Testis (tissue), 3 donors: ENCODE results near the gene SOX2. TPM values are rescaled to one million over a fixed set of nuclear protein-coding genes. Genes with fewer than 3 reads are reported as not detected.

Experiments used
- DNase-seq: peaks from one replicate; pipeline ENCODE4 v3.0.0-alpha.2; 2019
- H3K27ac ChIP-seq, 2 donors: fragments of 200-600 bp; sonication (generic); one replicate each; pipeline ENCODE4 v1.5.1; 2019
- H3K27me3 ChIP-seq: fragments of 200-600 bp; sonication (generic); one replicate; pipeline ENCODE4 v1.5.1; 2019
- H3K36me3 ChIP-seq: fragments of 200-600 bp; sonication (generic); one replicate; pipeline ENCODE4 v1.5.1; 2017; ENCODE audit warnings: low read depth; ENCODE audit errors: missing control alignments
- H3K4me1 ChIP-seq: fragments of 200-600 bp; sonication (generic); one replicate; pipeline ENCODE4 v1.5.1; 2019
- H3K4me3 ChIP-seq, 2 donors: fragments of 200-600 bp; sonication (generic); one replicate each; pipeline ENCODE4 v1.5.1; 2017 to 2019
- H3K9me3 ChIP-seq: fragments of 200-600 bp; sonication (generic); one replicate; pipeline ENCODE4 v1.5.1; 2017
- POLR2A ChIP-seq: fragments of 450-650 bp; IDR thresholded peaks from one replicate; pipeline ENCODE4 v1.6.1; 2017; ENCODE audit warnings: antibody characterized with exemption, mild to moderate bottlenecking, moderate library complexity
- whole genome bisulfite sequencing, 2 donors: methylation state at CpG; one replicate each; pipeline ENCODE4 v1.1.5; 2018; 5-methylcytosine and 5-hydroxymethylcytosine counted together
- intact Hi-C: fragments of 100-400 bp; cut with DNase I; formaldehyde crosslinking; loops from one replicate; pipeline ENCODE4 v1.15.1; 2023; ENCODE audit warnings: low total_unique reads
- polyA plus RNA-seq: library from polyadenylated mRNA; stranded (reverse); fragments of 350-450 nt; fragmentation: Illumina TruSeq; extraction: RNeasy Lipid Tissue Mini Kit (QIAGEN cat#74804); gene quantifications from one replicate; pipeline ENCODE4 v1.2.3, GENCODE V29; 2014; ENCODE audit warnings: low read depth, low replicate concordance; ENCODE audit not compliant: insufficient read depth
- total RNA-seq, 2 donors: library from RNA; depleted of rRNA; stranded (reverse); fragments of >200 nt; gene quantifications; one replicate each; pipeline ENCODE4 v1.2.3, GENCODE V29; 2016
- TF ChIP-seq, protein P1 (sequence below), 3 experiments: fragments of 450-650 bp in 2 of 3; fragments of 200-600 bp in 1 of 3; sonication (generic) in 1 of 3; IDR thresholded peaks; one replicate each; pipeline ENCODE4 v1.5.1; 2016 to 2019; ENCODE audit warnings: antibody characterized with exemption in 3 of 3, mild to moderate bottlenecking in 2 of 3, moderate library complexity in 1 of 3

Gene SOX2
- total and polyA plus RNA-seq, 3 donors from 2014 or later = 5.1 to 7.8 (median 7.2) TPM

GRCh38 chr3:181725131-181725731 is 13.5 kb downstream of the SOX2 start:
- H3K4me3 ChIP-seq = no peak overlapping the region
- no peak overlapping the region for H3K27ac ChIP-seq
- DNase-seq = no peak
- WGBS, 2 donors = 8 to 13% methylated on average over 24 of the region's 24 CpGs
- no peaks in the 10 kb centered on the region for H3K36me3 ChIP-seq
- TF ChIP-seq, protein P1, sequence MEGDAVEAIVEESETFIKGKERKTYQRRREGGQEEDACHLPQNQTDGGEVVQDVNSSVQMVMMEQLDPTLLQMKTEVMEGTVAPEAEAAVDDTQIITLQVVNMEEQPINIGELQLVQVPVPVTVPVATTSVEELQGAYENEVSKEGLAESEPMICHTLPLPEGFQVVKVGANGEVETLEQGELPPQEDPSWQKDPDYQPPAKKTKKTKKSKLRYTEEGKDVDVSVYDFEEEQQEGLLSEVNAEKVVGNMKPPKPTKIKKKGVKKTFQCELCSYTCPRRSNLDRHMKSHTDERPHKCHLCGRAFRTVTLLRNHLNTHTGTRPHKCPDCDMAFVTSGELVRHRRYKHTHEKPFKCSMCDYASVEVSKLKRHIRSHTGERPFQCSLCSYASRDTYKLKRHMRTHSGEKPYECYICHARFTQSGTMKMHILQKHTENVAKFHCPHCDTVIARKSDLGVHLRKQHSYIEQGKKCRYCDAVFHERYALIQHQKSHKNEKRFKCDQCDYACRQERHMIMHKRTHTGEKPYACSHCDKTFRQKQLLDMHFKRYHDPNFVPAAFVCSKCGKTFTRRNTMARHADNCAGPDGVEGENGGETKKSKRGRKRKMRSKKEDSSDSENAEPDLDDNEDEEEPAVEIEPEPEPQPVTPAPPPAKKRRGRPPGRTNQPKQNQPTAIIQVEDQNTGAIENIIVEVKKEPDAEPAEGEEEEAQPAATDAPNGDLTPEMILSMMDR (IDR thresholded peaks at IDR 0.05) = no peak
- TF ChIP-seq POLR2A = no peak
- H3K27me3 ChIP-seq = no peaks in the 10 kb centered on the region
- H3K9me3 ChIP-seq = no peaks in the 10 kb centered on the region
- intact Hi-C loops = no loop called here
- H3K4me1 ChIP-seq = peaks cover 7% of the 10 kb centered on the region

GRCh38 chr3:181725830-181726229 is 14.1 kb downstream of the SOX2 start:
- intact Hi-C loops = no loop called here
- Histone ChIP-seq H3K36me3 (no peaks in the 10 kb centered on the region), H3K4me1 (peaks cover 7% of the 10 kb centered on the region), H3K27ac (no peak overlapping the region), H3K27me3 (no peaks in the 10 kb centered on the region), H3K4me3 (peak overlapping the region in 1 of 2 donors; percentile 0), H3K9me3 (no peaks in the 10 kb centered on the region)
- TF ChIP-seq, protein P1 (IDR thresholded peaks at IDR 0.05) = no peak
- 3 to 4% methylated on average over 8 to 15 of the region's 15 CpGs for WGBS, 2 donors
- no peak for DNase-seq

DNA sequence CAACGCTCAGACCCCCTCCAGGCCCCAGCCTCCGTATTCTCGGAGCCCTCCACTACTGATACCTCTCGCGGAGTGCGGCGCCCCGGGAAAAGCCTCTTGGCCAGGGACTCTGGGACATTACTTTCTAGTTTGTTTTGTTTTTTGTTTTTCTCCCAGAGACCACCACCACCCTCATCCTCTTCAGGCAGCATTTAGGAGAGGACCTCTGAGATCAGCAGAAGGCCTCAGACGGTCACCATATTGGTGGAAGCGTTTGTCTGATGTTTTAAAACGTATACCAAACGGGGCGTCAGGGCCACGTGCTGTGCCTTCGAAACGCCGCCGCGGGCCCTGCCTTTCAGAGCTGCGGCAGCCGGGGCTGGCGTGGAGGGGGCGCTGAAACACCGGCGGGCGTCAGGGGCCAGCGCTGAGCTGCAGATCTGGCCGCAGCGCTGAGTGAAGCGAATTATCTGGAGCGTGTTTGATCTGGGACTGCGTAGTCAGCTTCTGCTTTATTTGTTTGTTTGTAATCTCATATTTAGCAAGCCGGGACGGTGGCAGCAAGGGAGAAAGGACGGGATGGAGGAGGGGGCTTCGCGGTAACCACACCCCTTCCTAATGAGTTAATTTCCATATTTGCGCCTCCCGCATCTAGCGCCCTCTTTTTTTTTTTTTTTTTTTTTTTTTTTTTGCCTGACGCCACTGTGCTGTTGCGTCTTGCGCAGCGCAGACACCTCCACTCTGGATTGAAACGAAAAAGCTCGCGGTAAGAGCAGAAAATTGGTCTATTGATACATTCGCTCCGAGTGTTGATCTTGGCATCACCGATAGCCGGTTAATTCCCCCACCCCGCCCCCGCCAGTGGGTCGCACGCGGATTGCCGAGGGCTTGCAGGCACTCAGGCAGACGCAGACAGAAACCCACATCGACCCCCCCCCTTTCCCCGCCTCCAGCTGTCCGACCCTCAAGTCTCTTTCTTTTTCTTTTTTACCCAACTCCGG is 14.9 kb downstream of the SOX2 start:
- no peak for DNase-seq

DNA sequence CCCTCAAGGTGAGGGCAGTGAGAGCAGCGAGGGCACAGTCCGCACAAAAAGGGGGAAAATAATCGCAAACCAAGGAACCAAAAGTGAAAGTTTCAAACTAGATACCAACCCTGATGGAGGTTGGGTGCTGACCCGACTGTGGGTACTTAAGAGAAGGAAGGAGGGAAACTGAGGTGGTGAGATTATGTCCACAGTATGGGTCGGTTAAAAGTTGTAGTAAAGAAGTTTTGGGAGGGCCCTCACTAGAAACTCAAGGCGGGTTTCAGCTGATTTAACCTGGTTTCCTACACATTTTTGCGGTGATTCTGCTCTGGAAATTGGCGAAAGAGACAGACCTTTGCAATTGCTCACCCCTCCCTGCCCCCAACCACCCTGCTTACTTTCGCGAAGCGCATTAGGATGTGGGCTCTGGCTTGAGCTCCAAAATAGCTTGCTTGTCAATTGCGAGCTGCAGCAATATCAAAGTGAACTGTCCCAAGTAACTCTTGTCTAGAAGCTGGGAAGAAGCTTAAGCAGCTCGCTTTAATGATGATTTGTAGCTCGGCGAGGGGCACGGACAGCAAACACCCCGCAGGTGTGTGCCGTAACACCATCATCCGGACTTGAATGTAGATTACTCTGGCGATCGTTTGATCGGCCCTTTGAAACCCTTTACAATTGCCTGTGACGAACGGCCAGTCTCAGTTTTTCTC is 15.8 kb downstream of the SOX2 start:
- H3K27ac ChIP-seq = no peak overlapping the region
- 5 to 7% methylated on average over 24 of the region's 24 CpGs for WGBS, 2 donors
- H3K27me3 ChIP-seq = no peaks in the 10 kb centered on the region
- no peaks in the 10 kb centered on the region for H3K9me3 ChIP-seq
- no peaks in the 10 kb centered on the region for H3K36me3 ChIP-seq
- no peak for DNase-seq
- H3K4me3 ChIP-seq = peak overlapping the region in 1 of 2 donors; percentile 9
- peaks cover 7% of the 10 kb centered on the region for H3K4me1 ChIP-seq
- intact Hi-C loops = no loop called here
- TF ChIP-seq POLR2A = no peak
- TF ChIP-seq, protein P1 (IDR thresholded peaks at IDR 0.05) = no peak

More for the DNA sequence above, 14.9 kb downstream of the SOX2 start:
- H3K36me3 ChIP-seq = no peaks in the 10 kb centered on the region
- TF ChIP-seq, protein P1 (IDR thresholded peaks at IDR 0.05) = no peak
- no peak for TF ChIP-seq POLR2A
- H3K27me3 ChIP-seq = no peaks in the 10 kb centered on the region
- intact Hi-C loops = no loop called here
- peaks cover 7% of the 10 kb centered on the region for H3K4me1 ChIP-seq
- peak overlapping the region; percentile 0 to 9 for H3K4me3 ChIP-seq
- no peaks in the 10 kb centered on the region for H3K9me3 ChIP-seq
- no peak overlapping the region for H3K27ac ChIP-seq
- WGBS, 2 donors = 2 to 5% methylated on average over 59 to 62 of the region's 62 CpGs
